ENCODE measurements around the gene FAT3. TPM values are rescaled to one million over a fixed set of nuclear protein-coding genes. Genes with fewer than 3 reads are reported as not detected.

Gene FAT3
- total RNA-seq, 4 donors from 2014 or later, result 14.8 to 90.1 (median 48.5) TPM

DNA sequence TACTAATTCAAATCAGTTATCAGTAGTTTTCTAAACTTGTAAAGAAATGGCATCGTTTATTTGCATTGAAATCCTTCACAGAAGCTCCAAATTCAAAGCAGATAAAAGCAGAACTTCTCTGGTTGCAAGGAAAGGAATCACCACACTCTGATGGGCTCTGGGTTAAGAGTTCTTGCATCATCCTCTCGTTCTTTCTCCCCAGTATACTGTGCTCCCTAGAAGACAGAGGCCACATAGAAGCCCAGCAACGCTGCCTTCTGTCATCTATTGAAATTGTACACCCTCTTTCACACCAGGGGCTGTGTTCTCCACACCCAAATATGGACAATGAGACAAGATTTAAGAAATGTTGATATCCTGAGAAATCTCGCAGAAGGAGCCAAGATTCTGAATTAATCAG is 29.3 kb downstream of the FAT3 start:
- Histone ChIP-seq H3K27ac (no peak overlapping the region), H3K27me3 (no peaks in the 10 kb centered on the region), H3K36me3 (no peaks in the 10 kb centered on the region), H3K9me3 (no peaks in the 10 kb centered on the region), H3K4me3 (no peak overlapping the region), H3K4me1 (peaks cover 0 to 10% (median 0%) of the 10 kb centered on the region in 3 donors)
- no peak for ATAC-seq
- TF ChIP-seq POLR2A (IDR thresholded peaks at IDR 0.05) (no peak), POLR2AphosphoS5 (IDR thresholded peaks at IDR 0.05) (no peak), EP300 (IDR thresholded peaks at IDR 0.05) (no peak)
- TF ChIP-seq, protein P1, sequence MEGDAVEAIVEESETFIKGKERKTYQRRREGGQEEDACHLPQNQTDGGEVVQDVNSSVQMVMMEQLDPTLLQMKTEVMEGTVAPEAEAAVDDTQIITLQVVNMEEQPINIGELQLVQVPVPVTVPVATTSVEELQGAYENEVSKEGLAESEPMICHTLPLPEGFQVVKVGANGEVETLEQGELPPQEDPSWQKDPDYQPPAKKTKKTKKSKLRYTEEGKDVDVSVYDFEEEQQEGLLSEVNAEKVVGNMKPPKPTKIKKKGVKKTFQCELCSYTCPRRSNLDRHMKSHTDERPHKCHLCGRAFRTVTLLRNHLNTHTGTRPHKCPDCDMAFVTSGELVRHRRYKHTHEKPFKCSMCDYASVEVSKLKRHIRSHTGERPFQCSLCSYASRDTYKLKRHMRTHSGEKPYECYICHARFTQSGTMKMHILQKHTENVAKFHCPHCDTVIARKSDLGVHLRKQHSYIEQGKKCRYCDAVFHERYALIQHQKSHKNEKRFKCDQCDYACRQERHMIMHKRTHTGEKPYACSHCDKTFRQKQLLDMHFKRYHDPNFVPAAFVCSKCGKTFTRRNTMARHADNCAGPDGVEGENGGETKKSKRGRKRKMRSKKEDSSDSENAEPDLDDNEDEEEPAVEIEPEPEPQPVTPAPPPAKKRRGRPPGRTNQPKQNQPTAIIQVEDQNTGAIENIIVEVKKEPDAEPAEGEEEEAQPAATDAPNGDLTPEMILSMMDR (IDR thresholded peaks at IDR 0.05), result no peak
- 54 to 59% methylated on average over 3 to 4 of the region's 4 CpGs for WGBS, 2 donors (ENCODE audit: low coverage in 1 of 2)

DNA sequence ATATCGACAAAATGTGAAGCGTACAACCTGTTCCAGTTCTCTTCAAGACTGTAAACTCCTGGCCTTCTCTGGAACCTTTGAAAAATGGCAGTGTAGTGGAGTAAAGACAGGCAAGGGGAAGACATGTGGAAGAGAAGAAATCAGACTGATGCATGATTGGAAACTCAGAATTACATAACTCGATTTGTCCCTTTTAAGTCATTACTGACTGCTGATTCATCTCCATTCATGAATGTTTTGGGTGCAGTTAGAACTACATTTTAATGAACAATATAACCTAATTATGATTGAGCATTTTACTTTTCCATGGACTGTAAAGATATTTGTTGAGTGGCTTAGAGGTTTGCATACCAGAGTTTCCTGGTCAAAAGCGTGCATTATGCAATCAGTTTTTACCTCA is 32.9 kb downstream of the FAT3 start:
- H3K36me3 ChIP-seq, result no peaks in the 10 kb centered on the region
- no peaks in the 10 kb centered on the region for H3K4me1 ChIP-seq
- WGBS, 2 donors (ENCODE audit: low coverage in 1 of 2), result 82 to 88% methylated on average over 2 to 4 of the region's 4 CpGs
- no peak for ATAC-seq
- H3K9me3 ChIP-seq, result no peaks in the 10 kb centered on the region
- no peak for TF ChIP-seq EP300 (IDR thresholded peaks at IDR 0.05)
- no peaks in the 10 kb centered on the region for H3K27me3 ChIP-seq
- H3K4me3 ChIP-seq, result no peak overlapping the region
- no peak overlapping the region for H3K27ac ChIP-seq

DNA sequence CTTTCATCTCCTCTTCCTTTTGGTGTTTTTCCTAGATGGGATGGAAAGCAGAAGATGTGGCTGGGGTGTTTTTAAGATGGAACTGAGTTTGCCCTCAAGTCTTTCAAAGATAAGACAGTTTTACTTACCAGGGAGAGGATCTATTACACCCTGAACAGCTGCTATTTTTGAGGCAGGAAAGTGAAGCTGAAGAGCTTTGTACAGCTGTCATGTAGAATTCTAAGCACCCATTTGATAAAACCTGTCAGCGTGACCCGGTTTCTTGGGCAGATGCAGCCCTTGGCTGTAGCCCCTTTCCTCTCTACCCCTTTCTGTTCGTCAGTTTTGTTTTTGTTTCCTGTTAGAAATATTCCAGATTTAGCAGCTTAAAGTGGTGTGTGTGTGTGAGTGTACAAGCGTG is 35.2 kb downstream of the FAT3 start:
- no peak for ATAC-seq
- Histone ChIP-seq H3K4me1 (no peaks in the 10 kb centered on the region), H3K36me3 (no peaks in the 10 kb centered on the region), H3K27ac (no peak overlapping the region), H3K27me3 (no peaks in the 10 kb centered on the region), H3K9me3 (no peaks in the 10 kb centered on the region), H3K4me3 (no peak overlapping the region)
- TF ChIP-seq, protein P1 (IDR thresholded peaks at IDR 0.05), result no peak
- no peak for TF ChIP-seq POLR2A (IDR thresholded peaks at IDR 0.05)
- TF ChIP-seq EP300 (IDR thresholded peaks at IDR 0.05), result no peak
- TF ChIP-seq POLR2AphosphoS5 (IDR thresholded peaks at IDR 0.05), result no peak
- 63 to 70% methylated on average over 1 to 4 of the region's 4 CpGs for WGBS, 2 donors (ENCODE audit: low coverage in 1 of 2)

DNA sequence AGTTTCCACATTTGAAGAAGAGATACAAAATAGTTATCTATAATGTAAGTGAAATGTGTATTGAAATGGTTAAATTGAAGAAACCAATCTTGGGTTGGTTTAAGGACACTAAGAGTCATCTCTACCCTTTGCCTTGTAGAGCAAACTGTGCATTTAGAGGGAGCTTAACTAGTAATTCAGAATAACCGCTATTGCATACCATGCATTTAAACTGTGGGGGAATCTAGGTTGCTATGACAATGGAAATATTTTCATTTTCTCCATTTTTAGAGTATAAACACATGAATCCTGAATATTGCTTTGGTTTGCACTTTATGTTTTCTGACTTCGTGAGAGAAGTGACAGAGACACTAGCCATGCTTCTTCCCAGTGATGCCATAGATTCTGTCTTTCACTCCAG is 39.7 kb downstream of the FAT3 start:
- H3K4me1 ChIP-seq, result peaks cover 0 to 4% (median 0%) of the 10 kb centered on the region in 3 donors
- no peak overlapping the region for H3K27ac ChIP-seq
- no peaks in the 10 kb centered on the region for H3K27me3 ChIP-seq
- H3K36me3 ChIP-seq, result no peaks in the 10 kb centered on the region
- H3K4me3 ChIP-seq, result no peak overlapping the region
- WGBS, 2 donors (ENCODE audit: low coverage in 1 of 2), result 39 to 92% methylated on average over 2 of the region's 2 CpGs
- no peak for ATAC-seq
- TF ChIP-seq, protein P1 (IDR thresholded peaks at IDR 0.05), result no peak
- no peak for TF ChIP-seq POLR2A (IDR thresholded peaks at IDR 0.05)
- no peak for TF ChIP-seq EP300 (IDR thresholded peaks at IDR 0.05)
- no peak for TF ChIP-seq POLR2AphosphoS5 (IDR thresholded peaks at IDR 0.05)
- H3K9me3 ChIP-seq, result no peaks in the 10 kb centered on the region

DNA sequence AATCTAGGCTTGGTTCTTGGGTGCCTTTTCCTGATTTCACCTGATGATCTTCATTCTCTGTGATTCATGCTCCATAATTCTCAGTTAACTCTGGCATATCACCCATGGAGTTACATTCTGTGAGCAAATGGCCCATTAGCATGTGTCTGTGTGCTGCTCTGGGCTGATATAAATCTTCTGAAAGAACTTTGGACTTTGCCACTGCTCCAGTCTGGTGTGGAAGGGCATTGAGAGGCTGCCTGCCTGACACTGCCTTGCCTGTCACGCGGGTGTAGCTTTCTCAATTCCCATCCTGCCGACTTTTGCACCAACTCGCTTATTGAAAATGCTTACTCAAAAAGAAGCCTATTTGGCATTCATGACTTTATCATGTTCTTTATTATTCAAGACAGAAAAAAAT is 42.2 kb downstream of the FAT3 start:
- Histone ChIP-seq H3K27ac (no peak overlapping the region), H3K4me1 (peaks cover 0 to 4% (median 0%) of the 10 kb centered on the region in 3 donors), H3K36me3 (no peaks in the 10 kb centered on the region), H3K4me3 (no peak overlapping the region), H3K9me3 (no peaks in the 10 kb centered on the region), H3K27me3 (no peaks in the 10 kb centered on the region)
- WGBS, 2 donors (ENCODE audit: low coverage in 1 of 2), result 80 to 86% methylated on average over 1 to 4 of the region's 4 CpGs
- ATAC-seq, result no peak
- TF ChIP-seq, protein P1 (IDR thresholded peaks at IDR 0.05), result no peak
- no peak for TF ChIP-seq EP300 (IDR thresholded peaks at IDR 0.05)
- no peak for TF ChIP-seq POLR2A (IDR thresholded peaks at IDR 0.05)
- TF ChIP-seq POLR2AphosphoS5 (IDR thresholded peaks at IDR 0.05), result no peak
